ENCODE measurements around the gene SHLD1.

The SHLD1 gene

DNA sequence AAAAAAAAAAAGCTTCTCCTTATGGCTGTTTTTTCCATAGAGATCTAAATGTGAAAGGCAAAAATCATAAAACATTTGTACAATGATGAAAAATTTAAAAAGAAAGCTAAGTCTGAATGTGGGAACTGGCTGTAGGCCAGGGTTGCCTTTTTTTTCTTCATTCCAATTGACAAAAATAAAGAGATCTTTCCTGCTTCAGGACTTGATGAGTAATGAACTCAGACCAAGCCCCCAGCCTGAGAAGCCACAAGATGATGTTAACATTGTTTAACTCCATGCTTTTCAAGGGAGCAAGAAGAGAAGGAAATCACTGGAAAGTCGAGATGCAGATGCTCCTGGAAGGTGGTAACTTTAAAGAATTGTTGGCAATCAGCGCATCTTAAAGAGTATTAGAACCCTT, 158.8 kb downstream of the SHLD1 start:
- no peak for DNase-seq

- no peak for DNase-seq
These were observed 160.0 kb downstream of the SHLD1 start for GRCh38 chr20:5910186-5910585.

DNA sequence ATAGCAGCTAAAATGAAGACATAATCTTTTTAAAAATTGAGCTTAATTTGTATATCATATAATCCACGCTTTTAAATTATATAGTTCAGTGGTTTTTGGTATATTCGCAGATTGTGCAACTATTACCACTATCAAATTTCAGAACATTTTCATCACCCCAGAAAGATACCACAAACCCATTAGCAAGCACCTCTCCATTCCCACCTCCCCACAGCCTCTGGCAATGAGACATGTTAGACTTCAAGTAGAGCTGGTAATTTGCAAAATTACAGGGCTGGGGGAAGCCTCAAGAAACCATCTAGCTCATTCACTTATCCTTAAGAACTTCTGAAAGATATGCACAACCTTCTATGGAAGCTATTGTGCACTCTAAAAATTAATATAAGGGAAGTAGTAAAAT, 163.0 kb downstream of the SHLD1 start:
- no peak for DNase-seq

Measured in stimulated activated naive CD4-positive, alpha-beta T cell (primary cell).